Globus pallidus (tissue), 1 donor: ENCODE data around the gene TRPC4AP.
"Not testable (repeated sequence)": the region's sequence is repeated elsewhere in the genome, so short reads cannot be mapped to it uniquely, and the experiment has no call there.

Experiments
- DNase-seq: peaks from one replicate; pipeline ENCODE4 v3.0.0-alpha.2; 2015; ENCODE audit warnings: low spot score

Gene TRPC4AP

GRCh38 chr20:35059110-35059509 is 33.5 kb downstream of the TRPC4AP start:
- no peak for DNase-seq

DNA sequence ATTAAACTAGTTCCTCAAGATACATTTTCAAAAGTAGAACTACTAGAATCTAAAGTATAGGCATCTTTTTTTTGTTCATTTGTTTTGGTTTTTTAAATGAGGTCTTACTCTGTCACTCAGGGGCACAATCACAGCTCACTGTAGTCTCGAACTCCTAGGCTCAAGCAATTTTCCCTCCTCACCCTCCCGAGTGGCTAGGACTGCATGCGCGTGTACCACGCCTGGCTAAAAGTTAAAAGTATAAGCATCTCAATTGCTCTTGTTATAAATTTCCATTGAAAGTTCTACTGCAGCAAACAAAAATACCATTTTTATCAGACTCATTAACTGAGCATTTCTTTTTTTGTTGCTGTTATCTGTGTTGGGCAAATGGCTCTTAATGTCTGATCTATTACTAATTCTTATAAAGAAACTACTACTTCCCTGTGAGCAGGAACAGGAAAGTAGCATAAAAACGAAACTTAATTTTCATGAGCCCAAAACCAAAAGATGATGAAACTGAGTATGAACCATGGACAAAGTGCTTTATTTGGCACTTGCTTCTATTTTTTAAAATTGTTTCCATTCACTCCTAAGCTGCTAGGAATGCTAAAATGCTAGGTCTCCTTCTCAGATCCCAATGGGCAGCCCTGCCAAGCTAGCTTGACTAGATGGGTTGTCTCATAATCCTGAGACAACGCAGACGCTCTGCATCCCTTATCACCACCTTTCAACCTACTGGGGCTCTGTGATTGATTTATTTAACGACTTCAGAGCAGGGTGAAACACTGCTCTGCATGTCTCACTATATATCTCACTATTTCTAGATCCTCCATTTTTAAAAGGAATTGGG is 36.9 kb downstream of the TRPC4AP start:
- no peak for DNase-seq

DNA sequence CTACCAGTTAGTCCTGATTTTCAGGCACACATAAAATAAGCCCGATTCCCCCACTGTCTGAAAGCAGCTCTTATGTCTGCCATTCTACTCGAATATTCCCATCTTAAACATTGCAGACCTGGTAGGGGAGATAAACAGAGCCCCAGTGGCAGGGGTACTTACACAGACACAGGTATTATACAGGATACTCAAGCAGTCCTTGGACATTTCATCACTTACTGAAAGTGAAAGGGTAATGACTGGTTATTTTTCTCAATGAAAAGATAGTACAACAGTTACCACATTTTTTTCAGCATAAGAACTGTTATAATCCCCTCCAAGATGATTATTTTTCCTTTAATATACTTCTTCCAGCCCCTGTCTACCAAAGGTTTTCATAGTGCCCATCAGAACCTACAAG is 37.8 kb downstream of the TRPC4AP start:
- DNase-seq, result no peak

- not testable (repeated sequence) for DNase-seq
Measured at GRCh38 chr20:35052616-35053015, 40.0 kb downstream of the TRPC4AP start.

DNA sequence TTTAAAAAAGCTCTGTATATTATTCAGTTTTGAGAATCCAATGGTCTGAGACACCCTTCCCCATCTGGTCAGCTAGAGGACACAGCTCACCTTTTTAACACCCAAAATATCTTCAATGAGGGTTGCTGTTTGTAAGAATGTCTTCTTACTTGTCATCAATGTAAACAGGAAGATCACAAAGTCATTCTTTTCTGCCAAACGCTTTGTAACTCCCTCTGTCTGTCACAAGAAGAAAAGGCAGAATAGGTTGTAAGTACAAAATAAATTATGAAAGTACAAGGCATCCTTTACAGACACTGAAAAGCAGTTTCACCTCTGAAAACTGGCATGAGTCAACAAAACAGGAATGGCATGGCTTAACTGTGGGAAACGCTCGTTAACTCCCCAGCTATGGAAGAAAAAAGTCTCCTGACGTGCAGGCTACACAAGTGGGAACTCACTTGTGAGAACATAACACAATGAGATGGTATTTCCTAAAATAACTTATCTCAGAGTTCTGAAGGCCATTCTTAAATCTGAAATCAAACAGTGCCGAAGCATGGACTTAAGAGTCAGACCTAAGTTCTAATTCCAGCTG is 42.7 kb downstream of the TRPC4AP start:
- peak; percentile 57 for DNase-seq

GRCh38 chr20:35048739-35049138 is 43.9 kb downstream of the TRPC4AP start:
- peak; percentile 99 for DNase-seq

- DNase-seq, result peak; percentile 69
Measured at GRCh38 chr20:35042268-35042667, 50.3 kb downstream of the TRPC4AP start.

DNA sequence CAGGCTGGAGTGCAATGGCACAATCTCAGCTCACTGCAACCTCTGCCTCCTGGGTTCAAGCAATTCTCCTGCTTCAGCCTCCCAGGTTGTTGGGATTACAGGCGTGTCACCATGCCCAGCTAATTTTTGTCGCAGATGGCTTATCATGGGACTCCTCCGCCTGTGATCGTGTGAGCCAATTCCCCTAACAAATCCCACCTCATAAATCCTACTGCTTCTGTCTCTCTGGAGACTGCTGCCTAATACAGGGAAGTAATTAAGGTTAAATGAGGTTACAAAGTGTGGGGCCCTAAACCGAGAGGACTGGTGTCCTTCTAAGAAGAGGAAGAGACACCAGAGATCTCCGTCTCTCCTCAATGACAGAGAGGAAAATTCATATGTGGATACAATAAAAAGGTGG is 52.0 kb downstream of the TRPC4AP start:
- no peak for DNase-seq

GRCh38 chr20:35039846-35040489 is 52.6 kb downstream of the TRPC4AP start:
- no peak for DNase-seq

DNA sequence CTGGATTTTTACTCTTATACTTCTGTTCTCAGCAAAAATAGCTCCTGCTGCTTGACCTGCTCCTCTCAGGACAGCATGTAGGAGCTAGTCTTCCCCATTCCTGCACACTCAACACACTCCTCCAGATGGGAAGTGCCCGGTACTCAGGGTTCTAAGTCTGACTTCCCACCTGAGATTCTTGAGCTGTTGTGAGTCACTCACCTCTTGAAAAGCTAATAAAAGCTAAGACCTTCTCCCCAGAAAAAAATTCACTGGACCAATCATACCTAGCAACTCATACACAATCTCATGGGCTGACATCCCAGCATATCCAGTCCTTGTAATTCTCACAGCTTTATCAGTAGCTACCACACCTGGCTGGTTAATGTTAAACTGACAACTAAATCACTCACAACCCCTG is 53.5 kb downstream of the TRPC4AP start:
- DNase-seq, result no peak

GRCh38 chr20:35034145-35034544 is 58.5 kb downstream of the TRPC4AP start:
- DNase-seq, result no peak

DNA sequence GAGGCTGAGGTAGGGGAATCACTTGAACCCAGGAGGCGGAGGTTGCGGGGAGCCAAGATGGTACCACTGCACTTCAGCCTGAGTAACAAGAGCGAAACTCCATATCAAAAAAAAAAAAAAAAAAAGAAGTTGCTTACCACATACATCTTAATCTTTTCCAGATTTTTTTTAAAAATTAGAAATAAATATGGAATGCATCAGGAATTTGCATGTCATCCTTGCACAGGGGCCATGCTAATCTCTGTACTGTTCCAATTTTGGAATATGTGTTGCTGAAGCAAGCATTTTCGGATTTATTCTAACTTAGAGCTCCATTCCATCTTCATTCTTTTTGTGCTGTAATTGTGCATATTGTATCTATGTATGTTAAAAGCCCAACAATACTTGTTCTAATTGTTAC is 62.5 kb downstream of the TRPC4AP start:
- DNase-seq, result no peak

DNA sequence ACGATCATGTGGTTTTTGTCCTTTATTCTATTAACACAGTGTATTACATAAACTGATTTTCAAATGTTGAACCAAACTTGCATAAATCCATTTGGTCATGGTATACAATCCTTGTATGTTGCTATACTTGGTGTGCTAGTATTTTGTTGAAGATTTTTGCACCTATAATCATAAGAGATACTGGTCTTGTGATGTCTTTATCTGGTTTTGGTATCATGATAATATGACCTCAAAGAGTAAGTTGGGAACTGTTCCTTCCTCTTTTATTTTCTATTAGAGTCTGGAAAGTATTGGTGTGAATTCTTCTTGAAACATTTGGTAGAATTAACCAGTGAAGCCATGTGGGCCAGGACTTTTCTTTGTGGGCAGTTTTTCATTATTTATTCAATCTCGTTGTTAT is 65.3 kb downstream of the TRPC4AP start:
- DNase-seq, result no peak

GRCh38 chr20:35025116-35025515 is 67.5 kb downstream of the TRPC4AP start:
- no peak for DNase-seq

GRCh38 chr20:35023624-35024023 is 69.0 kb downstream of the TRPC4AP start:
- no peak for DNase-seq

GRCh38 chr20:35021831-35022230 is 70.8 kb downstream of the TRPC4AP start:
- no peak for DNase-seq

GRCh38 chr20:35021063-35021462 is 71.5 kb downstream of the TRPC4AP start:
- DNase-seq, result no peak

GRCh38 chr20:35020108-35020928 is 72.3 kb downstream of the TRPC4AP start:
- no peak for DNase-seq

- no peak for DNase-seq
Measured at GRCh38 chr20:35018590-35019371, 73.8 kb downstream of the TRPC4AP start.

DNA sequence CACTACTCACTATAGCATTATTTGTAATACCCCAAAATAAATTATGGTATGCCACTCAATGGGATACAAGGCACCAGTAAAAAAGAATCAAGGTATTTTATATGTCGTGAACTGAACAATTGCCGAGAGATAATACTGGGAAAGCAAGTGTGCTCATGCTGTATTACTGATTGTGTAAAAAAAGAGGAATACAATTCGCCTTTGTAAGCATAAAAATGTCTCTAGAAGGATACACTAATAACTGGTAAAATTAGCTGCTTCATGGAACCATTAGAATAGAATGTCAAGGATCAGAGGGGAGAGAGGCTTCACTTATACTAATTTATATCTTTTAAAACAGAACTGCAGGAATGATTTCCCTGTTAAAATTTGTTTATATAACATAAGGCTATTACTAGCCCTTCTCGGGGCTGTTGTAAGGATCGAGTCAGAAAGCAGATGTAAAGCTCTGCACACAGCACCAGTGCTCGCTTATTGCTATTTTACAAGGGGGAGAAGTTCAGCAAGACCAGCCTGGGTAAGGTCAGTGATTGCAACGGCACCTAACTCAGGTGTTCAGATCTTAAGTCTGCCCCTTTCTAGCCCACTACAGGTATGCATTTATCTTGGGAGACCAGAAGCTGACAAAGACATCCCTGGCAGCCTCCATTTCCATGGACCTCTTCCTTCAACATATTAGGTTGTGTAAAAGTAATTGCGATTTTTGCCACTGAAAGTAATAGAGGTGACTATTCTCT is 75.3 kb downstream of the TRPC4AP start:
- no peak for DNase-seq

- no peak for DNase-seq
Measured at GRCh38 chr20:35015863-35016193, 76.8 kb downstream of the TRPC4AP start.
